NCI-H1105 (cell line): ENCODE data around the gene HCRTR1.

Experiments
- DNase-seq: peaks from one replicate; lab custom pipeline; 2025; lab: John Stamatoyannopoulos, UW

Gene HCRTR1

GRCh38 chr1:31598980-31599379, 18.5 kb upstream of the HCRTR1 start:
- DNase-seq, result no peak

- no peak for DNase-seq
Observed at GRCh38 chr1:31600641-31601040, 16.8 kb upstream of the HCRTR1 start.

- no peak for DNase-seq
Observed at GRCh38 chr1:31602081-31602480, 15.4 kb upstream of the HCRTR1 start.

- DNase-seq, result no peak
Observed at GRCh38 chr1:31605908-31606427, 11.5 kb upstream of the HCRTR1 start.

GRCh38 chr1:31607360-31607759, 10.1 kb upstream of the HCRTR1 start:
- no peak for DNase-seq

- no peak for DNase-seq
Observed at GRCh38 chr1:31609514-31610118, 7.9 kb upstream of the HCRTR1 start.

- DNase-seq, result no peak
Observed at GRCh38 chr1:31614414-31615005, 3.0 kb upstream of the HCRTR1 start.

GRCh38 chr1:31615414-31615813, 2.1 kb upstream of the HCRTR1 start:
- DNase-seq, result no peak

- DNase-seq, result no peak
Observed at GRCh38 chr1:31615939-31616338, 1.6 kb upstream of the HCRTR1 start.

GRCh38 chr1:31617916-31618746, 642 bp downstream of the HCRTR1 start:
- DNase-seq, result peak; percentile 54

GRCh38 chr1:31618916-31619846, 1.7 kb downstream of the HCRTR1 start:
- DNase-seq, result no peak

- no peak for DNase-seq
Observed at GRCh38 chr1:31620631-31621497, 3.4 kb downstream of the HCRTR1 start.

GRCh38 chr1:31621498-31621820, 4.0 kb downstream of the HCRTR1 start:
- no peak for DNase-seq

GRCh38 chr1:31621847-31622730, 4.6 kb downstream of the HCRTR1 start:
- DNase-seq, result no peak

GRCh38 chr1:31623365-31623764, 5.9 kb downstream of the HCRTR1 start:
- DNase-seq, result no peak

GRCh38 chr1:31624309-31624708, 6.8 kb downstream of the HCRTR1 start:
- no peak for DNase-seq

- DNase-seq, result no peak
Observed at GRCh38 chr1:31624731-31625514, 7.4 kb downstream of the HCRTR1 start.

GRCh38 chr1:31625561-31626222, 8.2 kb downstream of the HCRTR1 start:
- no peak for DNase-seq
